H1 (cell line): Measurements from ENCODE around the gene IFT80. TPM values are rescaled to one million over a fixed set of nuclear protein-coding genes. Genes with fewer than 3 reads are reported as not detected.

Source experiments
- CTCF ChIA-PET: fragments of 300-600 bp; sonication (Branson Sonifier 250); formaldehyde crosslinking; loops from one replicate; lab custom pipeline; 2021; ENCODE audit not compliant: partially characterized antibody; lab: Charles Lee
- POLR2A ChIA-PET: fragments of 300-600 bp; sonication (Branson Sonifier 250); formaldehyde crosslinking; loops from one replicate; lab custom pipeline; 2021; ENCODE audit warnings: inconsistent platforms; ENCODE audit not compliant: partially characterized antibody; lab: Charles Lee
- DNase-seq, 2 experiments: peaks; one replicate each; pipeline versions ENCODE4 v3.0.0 to v3.0.0-alpha.2; 2010 to 2022; ENCODE audit warnings: low spot score in 2 of 2, low read depth in 1 of 2, mixed read lengths in 1 of 2
- FAIRE-seq: peaks from 2 replicates; lab custom pipeline; 2011; peaks lifted over from hg19 to GRCh38; lab: Jason Lieb, UNC
- H2AFZ ChIP-seq: 2 replicates; pipeline ENCODE4 v1.8.1; 2012; ENCODE audit warnings: low read length, inconsistent platforms
- H2AK5ac ChIP-seq: 2 replicates; pipeline ENCODE4 v1.6.1; 2013; ENCODE audit warnings: low read depth, low read length
- H2BK120ac ChIP-seq: replicated peaks from 2 replicates; pipeline ENCODE3; 2013; ENCODE audit warnings: low read depth, low read length, inconsistent platforms
- H2BK12ac ChIP-seq: 2 replicates; pipeline ENCODE4 v1.6.1; 2013; ENCODE audit warnings: low read depth, low read length
- H2BK15ac ChIP-seq: 2 replicates; pipeline ENCODE4 v1.6.1; 2013; ENCODE audit warnings: low read length
- H2BK20ac ChIP-seq: 2 replicates; pipeline ENCODE4 v1.6.1; 2013; ENCODE audit warnings: low read length
- H2BK5ac ChIP-seq: 2 replicates; pipeline ENCODE4 v1.6.1; 2013; ENCODE audit warnings: low read depth, low read length
- H3K14ac ChIP-seq: 2 replicates; pipeline ENCODE4 v1.6.1; 2013; ENCODE audit warnings: inconsistent platforms; ENCODE audit not compliant: insufficient read length
- H3K18ac ChIP-seq: 2 replicates; pipeline ENCODE4 v1.6.1; 2013; ENCODE audit warnings: low read length; ENCODE audit errors: extremely low read depth
- H3K23ac ChIP-seq: 2 replicates; pipeline ENCODE4 v1.6.1; 2013; ENCODE audit warnings: inconsistent platforms; ENCODE audit not compliant: insufficient read length
- H3K23me2 ChIP-seq: 2 replicates; pipeline ENCODE4 v1.6.1; 2013; ENCODE audit warnings: low read depth, low read length
- H3K27ac ChIP-seq: 2 replicates; pipeline ENCODE4 v1.6.1; 2011; ENCODE audit warnings: low read depth, low read length, inconsistent platforms
- H3K27me3 ChIP-seq, 4 experiments: replicated peaks in 1 of 4; 1 replicate in 1 of 4; 2 replicates in 3 of 4; pipeline versions ENCODE4 v1.6.1 to v1.8.1; 2011 to 2013; ENCODE audit warnings: low read length in 3 of 4, mild to moderate bottlenecking in 3 of 4, inconsistent platforms in 2 of 4, mixed read lengths in 2 of 4, moderate library complexity in 1 of 4; ENCODE audit not compliant: control insufficient read depth in 3 of 4, insufficient read depth in 3 of 4; ENCODE audit errors: extremely low read depth in 1 of 4
- H3K36me3 ChIP-seq, 4 experiments: 2 replicates each; pipeline versions ENCODE4 v1.6.1 to v1.8.1; 2011 to 2013; ENCODE audit warnings: mild to moderate bottlenecking in 4 of 4, low read length in 3 of 4, moderate library complexity in 2 of 4, control low read depth in 1 of 4, inconsistent platforms in 1 of 4; ENCODE audit not compliant: insufficient read depth in 4 of 4, control insufficient read depth in 2 of 4
- H3K4ac ChIP-seq: replicated peaks from 2 replicates; pipeline ENCODE3; 2013; ENCODE audit warnings: low read length, low read depth, mixed read lengths, inconsistent platforms; ENCODE audit not compliant: insufficient read length
- H3K4me1 ChIP-seq, 4 experiments: replicated peaks in 1 of 4; 1 replicate in 1 of 4; 2 replicates in 3 of 4; pipeline versions ENCODE4 v1.6.1 to v1.8.1; 2011 to 2013; ENCODE audit warnings: low read length in 3 of 4, inconsistent platforms in 2 of 4, mixed read lengths in 1 of 4; ENCODE audit not compliant: insufficient read depth in 4 of 4, control insufficient read depth in 3 of 4
- H3K4me2 ChIP-seq, 2 experiments: 2 replicates each; pipeline versions ENCODE4 v1.6.1 to v1.8.1; 2011 to 2013; ENCODE audit warnings: low read depth in 2 of 2, low read length in 2 of 2, control low read depth in 1 of 2, inconsistent platforms in 1 of 2, mild to moderate bottlenecking in 1 of 2; ENCODE audit not compliant: insufficient read depth in 1 of 2
- H3K4me3 ChIP-seq, 4 experiments: fragments of 200-600, 300-600 bp in 1 of 4; sonication (generic), shearing (Covaris generic), sonication (Bioruptor Twin) in 1 of 4; 2 replicates each; pipeline versions ENCODE4 v1.5.1 to v1.8.1; 2011 to 2016; ENCODE audit warnings: low read length in 4 of 4, low read depth in 3 of 4, control low read depth in 2 of 4, inconsistent platforms in 2 of 4, mild to moderate bottlenecking in 2 of 4, mixed read lengths in 1 of 4, moderate library complexity in 1 of 4; ENCODE audit not compliant: insufficient read depth in 2 of 4; ENCODE audit errors: extremely low read depth in 1 of 4
- H3K56ac ChIP-seq: replicated peaks from 2 replicates; pipeline ENCODE3; 2013; ENCODE audit warnings: low read depth, mild to moderate bottlenecking, mixed read lengths, low read length, inconsistent platforms; ENCODE audit not compliant: insufficient read length
- H3K79me1 ChIP-seq: 2 replicates; pipeline ENCODE4 v1.6.1; 2013; ENCODE audit warnings: low read depth, low read length, control low read depth
- H3K79me2 ChIP-seq, 2 experiments: 2 replicates each; pipeline versions ENCODE4 v1.6.1 to v1.8.1; 2012 to 2013; ENCODE audit warnings: low read length in 2 of 2, mild to moderate bottlenecking in 2 of 2, inconsistent platforms in 1 of 2; ENCODE audit not compliant: insufficient read depth in 2 of 2, control insufficient read depth in 1 of 2
- H3K9ac ChIP-seq, 4 experiments: replicated peaks in 1 of 4; 1 replicate in 1 of 4; 2 replicates in 3 of 4; pipeline versions ENCODE4 v1.6.1 to v1.8.1; 2011 to 2013; ENCODE audit warnings: low read depth in 3 of 4, low read length in 3 of 4, control low read depth in 2 of 4, mild to moderate bottlenecking in 2 of 4, moderate library complexity in 2 of 4, inconsistent platforms in 1 of 4; ENCODE audit errors: extremely low read depth in 1 of 4
- H3K9me3 ChIP-seq, 2 experiments: 2 replicates each; pipeline versions ENCODE4 v1.6.1 to v1.8.1; 2012 to 2013; ENCODE audit warnings: mild to moderate bottlenecking in 2 of 2, moderate library complexity in 2 of 2, control low read depth in 1 of 2, inconsistent platforms in 1 of 2, low read depth in 1 of 2, low read length in 1 of 2, mixed read lengths in 1 of 2; ENCODE audit not compliant: insufficient read depth in 2 of 2
- H4K20me1 ChIP-seq, 2 experiments: replicated peaks in 1 of 2; 2 replicates each; pipeline versions ENCODE3 to v1.8.1; 2011 to 2013; ENCODE audit warnings: inconsistent platforms in 2 of 2, low read length in 2 of 2, mild to moderate bottlenecking in 1 of 2; ENCODE audit not compliant: insufficient read depth in 2 of 2, control insufficient read depth in 1 of 2
- H4K5ac ChIP-seq: 2 replicates; pipeline ENCODE4 v1.6.1; 2013; ENCODE audit warnings: low read length, low read depth, mixed read lengths, inconsistent platforms; ENCODE audit not compliant: insufficient read length
- H4K8ac ChIP-seq: 2 replicates; pipeline ENCODE4 v1.8.0; 2013; ENCODE audit warnings: mild to moderate bottlenecking, moderate library complexity, low read length, inconsistent platforms; ENCODE audit not compliant: insufficient read depth; ENCODE audit errors: extremely low read depth
- H4K91ac ChIP-seq: replicated peaks from 2 replicates; pipeline ENCODE3; 2013; ENCODE audit warnings: low read length, mixed read lengths, inconsistent platforms; ENCODE audit not compliant: insufficient read length
- BCL11A ChIP-seq, 2 experiments: IDR thresholded peaks; one replicate each; pipeline ENCODE4 v1.6.1; 2011; ENCODE audit warnings: low read depth in 2 of 2, low read length in 2 of 2, mild to moderate bottlenecking in 2 of 2
- EGR1 ChIP-seq: IDR thresholded peaks from 2 replicates; pipeline ENCODE4 v1.6.1; 2011; ENCODE audit warnings: low read depth, low read length, borderline replicate concordance
- EP300 ChIP-seq, 2 experiments: IDR thresholded peaks; 1 replicate in 1 of 2; 2 replicates in 1 of 2; pipeline ENCODE4 v1.6.1; 2011 to 2012; ENCODE audit warnings: low read depth in 2 of 2, low read length in 2 of 2, mild to moderate bottlenecking in 2 of 2, borderline replicate concordance in 1 of 2, inconsistent platforms in 1 of 2, moderate library complexity in 1 of 2
- SAP30 ChIP-seq: fragments of 300-600 bp; sonication (generic); IDR thresholded peaks from 2 replicates; pipeline ENCODE4 v1.7.1; 2012; ENCODE audit warnings: low read length, moderate library complexity, mild to moderate bottlenecking, inconsistent platforms; ENCODE audit not compliant: insufficient read depth, insufficient replicate concordance
- SRF ChIP-seq: IDR thresholded peaks from 2 replicates; pipeline ENCODE4 v1.6.1; 2011; ENCODE audit warnings: mild to moderate bottlenecking, low read depth, low read length, moderate library complexity
- WGBS, 2 experiments: shearing (Covaris generic) in 1 of 2; methylation state at CpG; one replicate each; pipeline versions ENCODE4 v1.1.6 to v1.1.7; 2013 to 2015; ENCODE audit warnings: low lambda C conversion rate in 2 of 2, mixed read lengths in 2 of 2, inconsistent platforms in 1 of 2, low coverage in 1 of 2, missing lambda C conversion rate in 1 of 2; ENCODE audit not compliant: insufficient replicate concordance in 2 of 2, insufficient coverage in 1 of 2, insufficient read length in 1 of 2; ENCODE audit errors: extremely low coverage in 1 of 2, missing lambda C conversion rate in 1 of 2; 5-methylcytosine and 5-hydroxymethylcytosine counted together
- polyA plus RNA-seq, 7 experiments: library from polyadenylated mRNA; depleted of rRNA in 3 of 7; stranded (reverse) in 5 of 7; unstranded in 2 of 7; fragments of >200 nt in 5 of 7; fragments of 200-250 nt in 2 of 7; gene quantifications; 1 replicate in 5 of 7; 2 replicates in 1 of 7; 4 replicates in 1 of 7; pipeline versions ENCODE4 v1.2.1 to v1.2.3, GENCODE V29; 2011 to 2013; ENCODE audit warnings: missing spikeins in 2 of 7, mixed read lengths in 2 of 7
- total RNA-seq: library from RNA; stranded (reverse); fragmentation: NEBNext Ultra II Directional; extraction: Animal tissue kit (Norgen Biotek cat#: 25700); gene quantifications from 2 replicates; pipeline ENCODE4 v1.2.1, GENCODE V29; 2021

The IFT80 gene
- total and polyA plus RNA-seq, 2 of the 8 experiments (the other 6 are each of a cell fraction or from before 2014, with no cell fraction given): 7.2 to 25.9 TPM

- H3K9ac ChIP-seq: no peak overlapping the region
- no peak overlapping the region for H2BK15ac ChIP-seq
- H3K27me3 ChIP-seq: no peaks in the 10 kb centered on the region
- no peak overlapping the region for H3K56ac ChIP-seq
- H3K18ac ChIP-seq: no peak overlapping the region
- no peak overlapping the region for H2BK120ac ChIP-seq
- no peak overlapping the region for H2AFZ ChIP-seq
- H2BK12ac ChIP-seq: no peak overlapping the region
- peaks cover 18% of the 10 kb centered on the region in 2 experiments for H4K20me1 ChIP-seq
- no peak overlapping the region for H4K5ac ChIP-seq
- no peaks in the 10 kb centered on the region for H3K79me1 ChIP-seq
- H3K4me1 ChIP-seq: no peaks in the 10 kb centered on the region; a peak in 3 of 7 replicates
- H3K9me3 ChIP-seq: no peaks in the 10 kb centered on the region
- no peak overlapping the region for H2BK20ac ChIP-seq
- H3K4me2 ChIP-seq: no peak overlapping the region
- H2AK5ac ChIP-seq: no peak overlapping the region
- 87% methylated on average over 7 of the region's 7 CpGs; no CpG with 5 or more reads in 1 of the 2 experiments for WGBS, 2 experiments
- no peak for FAIRE-seq
- no peak overlapping the region for H4K91ac ChIP-seq
- H3K36me3 ChIP-seq: peaks cover 0 to 47% (median 3%) of the 10 kb centered on the region in 4 experiments; a peak in 5 of 8 replicates
- no peak overlapping the region for H2BK5ac ChIP-seq
- CTCF ChIA-PET: interaction anchor here (0.7 kb wide), 1 partner anchor 72 kb away, joined by 3 read pairs; no protein-coding TSS in a partner anchor
- peaks cover 19 to 88% of the 10 kb centered on the region in 2 experiments for H3K79me2 ChIP-seq
- H3K27ac ChIP-seq: no peak overlapping the region
- H3K4me3 ChIP-seq: no peak overlapping the region
- POLR2A ChIA-PET: interaction anchor here (1.2 kb wide), 1 partner anchor 9 kb away, joined by 3 read pairs; no protein-coding TSS in a partner anchor
- no peak for DNase-seq
- no peak overlapping the region for H3K14ac ChIP-seq
- no peak overlapping the region for H3K4ac ChIP-seq
- peaks cover 3% of the 10 kb centered on the region; the same call in 1 of the 2 replicates for H3K23me2 ChIP-seq
- no peak overlapping the region for H3K23ac ChIP-seq
- TF ChIP-seq EGR1 (no peak), EP300 (IDR thresholded peaks at IDR 0.05; ENCODE audit: borderline replicate concordance in 1 of 2, low read depth in 2 of 2, low read length in 2 of 2) (no peak), BCL11A (IDR thresholded peaks at IDR 0.05; ENCODE audit: low read depth in 2 of 2, low read length in 2 of 2) (no peak), SRF (no peak), SAP30 (no peak)
- no peak overlapping the region for H4K8ac ChIP-seq
Observed at GRCh38 chr3:160403796-160404470, 4.9 kb upstream of the IFT80 start.
